ENCODE results near the gene PTK7.

PTK7 gene

GRCh38 chr6:43060034-43060754, 15.9 kb upstream of the PTK7 start:
- H4K20me1 ChIP-seq (ENCODE audit: insufficient read depth, low read length): no peaks in the 10 kb centered on the region
- peak overlapping the region; percentile 69 for H3K9ac ChIP-seq (ENCODE audit: low read length)
- H3K4me3 ChIP-seq (ENCODE audit: low read length): peak overlapping the region; percentile 76
- H3K4me1 ChIP-seq (ENCODE audit: low read length): peaks cover 13% of the 10 kb centered on the region
- H2AFZ ChIP-seq (ENCODE audit: low read depth, low read length): peak overlapping the region; percentile 96
- TF ChIP-seq CTCF (IDR thresholded peaks at IDR 0.05; ENCODE audit: low read depth, low read length) (no peak), EZH2phosphoT487 (IDR thresholded peaks at IDR 0.05; ENCODE audit: low read depth) (no peak)
- H3K4me2 ChIP-seq (ENCODE audit: low read length): peak overlapping the region; percentile 83
- peaks cover 16% of the 10 kb centered on the region for H3K36me3 ChIP-seq (replicated peaks; ENCODE audit: low read depth, low read length)
- peaks cover 18% of the 10 kb centered on the region for H3K79me2 ChIP-seq (ENCODE audit: low read length)
- peak overlapping the region; percentile 49; the same call in 1 of the 2 replicates for H3K27ac ChIP-seq (ENCODE audit: low read length)
- H3K27me3 ChIP-seq (ENCODE audit: low read depth, low read length): no peaks in the 10 kb centered on the region
- H3K9me3 ChIP-seq (ENCODE audit: insufficient read depth, low read length): no peaks in the 10 kb centered on the region

- H3K27ac ChIP-seq (ENCODE audit: low read length): no peak overlapping the region
- H3K9ac ChIP-seq (ENCODE audit: low read length): no peak overlapping the region
- H3K36me3 ChIP-seq (replicated peaks; ENCODE audit: low read depth, low read length): peaks cover 8% of the 10 kb centered on the region
- no peak for TF ChIP-seq EZH2phosphoT487 (IDR thresholded peaks at IDR 0.05; ENCODE audit: low read depth)
- no peak for TF ChIP-seq CTCF (IDR thresholded peaks at IDR 0.05; ENCODE audit: low read depth, low read length)
- H3K79me2 ChIP-seq (ENCODE audit: low read length): peaks cover 18% of the 10 kb centered on the region
- no peaks in the 10 kb centered on the region for H3K27me3 ChIP-seq (ENCODE audit: low read depth, low read length)
- H3K9me3 ChIP-seq (ENCODE audit: insufficient read depth, low read length): no peaks in the 10 kb centered on the region
- peak overlapping the region; percentile 83 for H3K4me2 ChIP-seq (ENCODE audit: low read length)
- 0 out of 2 replicates have a peak overlapping the region, but pooled peaks have one; percentile 76 for H3K4me3 ChIP-seq (ENCODE audit: low read length)
- H3K4me1 ChIP-seq (ENCODE audit: low read length): peaks cover 13% of the 10 kb centered on the region
- no peaks in the 10 kb centered on the region for H4K20me1 ChIP-seq (ENCODE audit: insufficient read depth, low read length)
- H2AFZ ChIP-seq (ENCODE audit: low read depth, low read length): no peak overlapping the region
These were observed 15.1 kb upstream of the PTK7 start for GRCh38 chr6:43060755-43061633.

GRCh38 chr6:43061861-43062260, 14.3 kb upstream of the PTK7 start:
- H3K4me2 ChIP-seq (ENCODE audit: low read length): no peak overlapping the region

More at GRCh38 chr6:43061861-43062260, 14.3 kb upstream of the PTK7 start:
- Histone ChIP-seq H3K4me3 (ENCODE audit: low read length) (no peak overlapping the region), H3K36me3 (replicated peaks; ENCODE audit: low read depth, low read length) (peaks cover 6% of the 10 kb centered on the region), H3K9me3 (ENCODE audit: insufficient read depth, low read length) (no peaks in the 10 kb centered on the region), H2AFZ (ENCODE audit: low read depth, low read length) (no peak overlapping the region), H3K4me1 (ENCODE audit: low read length) (peaks cover 13% of the 10 kb centered on the region), H3K27me3 (ENCODE audit: low read depth, low read length) (no peaks in the 10 kb centered on the region), H3K79me2 (ENCODE audit: low read length) (peaks cover 18% of the 10 kb centered on the region), H3K27ac (ENCODE audit: low read length) (no peak overlapping the region), H4K20me1 (ENCODE audit: insufficient read depth, low read length) (no peaks in the 10 kb centered on the region), H3K9ac (ENCODE audit: low read length) (no peak overlapping the region)
- TF ChIP-seq CTCF (IDR thresholded peaks at IDR 0.05; ENCODE audit: low read depth, low read length) (no peak), EZH2phosphoT487 (IDR thresholded peaks at IDR 0.05; ENCODE audit: low read depth) (no peak)
